ENCODE data around the gene LRRC37B. TPM values are rescaled to one million over a fixed set of nuclear protein-coding genes. Genes with fewer than 3 reads are reported as not detected.

The LRRC37B gene
- total and polyA plus RNA-seq, 2 of the 13 experiments (the other 11 are each of a cell fraction or from before 2014, with no cell fraction given) = 8.7 to 8.8 TPM

- in situ Hi-C loops (cut with HindIII; ENCODE audit: extremely low pct_ligation_motif_present, low pct_unique_long_range_greater_than_20kb) (no loop called here), intact Hi-C loops (cut with micrococcal nuclease; ENCODE audit: unreplicated experiment) (no loop called here)
- no TSS peak for BruUV-seq (replicated peaks)
- DNase-seq (ENCODE audit: low spot score) (no peak), FAIRE-seq (no peak), ATAC-seq (no peak)
- over 99% methylated on average over 15 of the region's 16 CpGs for WGBS (ENCODE audit: low lambda C conversion rate)
- no peak overlapping the region for H2AFZ ChIP-seq (ENCODE audit: low read length)
- no peaks in the 10 kb centered on the region for H3K79me2 ChIP-seq (ENCODE audit: insufficient read depth, low read length)
- H3K27me3 ChIP-seq (ENCODE audit: control insufficient read depth in 1 of 2, insufficient read depth in 2 of 2, low read length in 2 of 2) = no peaks in the 10 kb centered on the region; a peak in 1 of 5 replicates
- H3K36me3 ChIP-seq (replicated peaks in 1 of 2; ENCODE audit: control insufficient read depth in 1 of 2, insufficient read depth in 2 of 2, low read length in 2 of 2) = peaks cover 4 to 12% of the 10 kb centered on the region in 2 experiments; a peak in 3 of 5 replicates
- H4K20me1 ChIP-seq (ENCODE audit: insufficient read depth, low read length) = no peaks in the 10 kb centered on the region
- POLR2A ChIA-PET = no interaction called here
- H3K27ac ChIP-seq (ENCODE audit: extremely low read length, insufficient read depth, low read length) = no peak overlapping the region
- H3K9ac ChIP-seq (ENCODE audit: insufficient read depth, low read depth, low read length) = no peak overlapping the region
- H3K4me3 ChIP-seq (replicated peaks in 1 of 3; ENCODE audit: insufficient read depth in 1 of 3, low read depth in 2 of 3, low read length in 3 of 3) = no peak overlapping the region
- no peaks in the 10 kb centered on the region for H3K9me3 ChIP-seq (ENCODE audit: low read length)
- TF ChIP-seq NFYB (CRISPR knock-in tag; IDR thresholded peaks at IDR 0.05) = no peak
- no peak for TF ChIP-seq CERS6 (CRISPR knock-in tag; IDR thresholded peaks at IDR 0.05)
- TF ChIP-seq MAFG (CRISPR knock-in tag; IDR thresholded peaks at IDR 0.05) = no peak
- TF ChIP-seq NFE2L2 (IDR thresholded peaks at IDR 0.05; ENCODE audit: low read length) = no peak
- TF ChIP-seq ESRRA (CRISPR knock-in tag; IDR thresholded peaks at IDR 0.05; ENCODE audit: low read depth) = no peak
- no peak for TF ChIP-seq ZNF766 (CRISPR knock-in tag; IDR thresholded peaks at IDR 0.05; ENCODE audit: borderline replicate concordance)
- TF ChIP-seq ZFP62 (CRISPR knock-in tag; IDR thresholded peaks at IDR 0.05) = no peak
- no peak for TF ChIP-seq ZNF432 (CRISPR knock-in tag; IDR thresholded peaks at IDR 0.05; ENCODE audit: borderline replicate concordance)
- TF ChIP-seq NFIC (IDR thresholded peaks at IDR 0.05; ENCODE audit: low read length) = no peak
- CTCF ChIA-PET (ENCODE audit: low intra/inter-chr PET ratio, low total read pairs) = no interaction called here
- H3K4me2 ChIP-seq (ENCODE audit: low read depth, low read length) = no peak overlapping the region
- H3K4me1 ChIP-seq (ENCODE audit: insufficient read depth, low read length) = no peaks in the 10 kb centered on the region
Observed at GRCh38 chr17:32020943-32021614, 13.9 kb downstream of the LRRC37B start.

Data from HepG2 (cell line).